Thymus (tissue), 11 donors: ENCODE measurements around the gene MCMBP. TPM values are rescaled to one million over a fixed set of nuclear protein-coding genes. Genes with fewer than 3 reads are reported as not detected.
"Not testable (repeated sequence)": the region's sequence is repeated elsewhere in the genome, so short reads cannot be mapped to it uniquely, and the experiment has no call there.

Source experiments
- DNase-seq, 9 donors: peaks; one replicate each; pipeline ENCODE4 v3.0.0-alpha.2; 2013; ENCODE audit warnings: low spot score in 9 of 9, low read depth in 6 of 9, missing footprints in 1 of 9
- H3K27ac ChIP-seq, 2 donors: one replicate each; pipeline ENCODE4 v1.5.1; 2013; ENCODE audit warnings: control low read depth in 1 of 2, low read depth in 1 of 2, low read length in 1 of 2, mild to moderate bottlenecking in 1 of 2, moderate library complexity in 1 of 2
- H3K27me3 ChIP-seq, 2 donors: one replicate each; pipeline ENCODE4 v1.5.1; 2013; ENCODE audit warnings: low read length in 1 of 2; ENCODE audit not compliant: control insufficient read depth in 2 of 2, insufficient read depth in 1 of 2
- H3K36me3 ChIP-seq, 2 donors: one replicate each; pipeline ENCODE4 v1.5.1; 2013; ENCODE audit warnings: low read length in 1 of 2, mild to moderate bottlenecking in 1 of 2, moderate library complexity in 1 of 2; ENCODE audit not compliant: control insufficient read depth in 2 of 2, insufficient read depth in 2 of 2
- H3K4me1 ChIP-seq, 2 donors: one replicate each; pipeline ENCODE4 v1.5.1; 2013; ENCODE audit warnings: low read length in 2 of 2; ENCODE audit not compliant: control insufficient read depth in 2 of 2, insufficient read depth in 2 of 2
- H3K4me3 ChIP-seq, 2 donors: one replicate each; pipeline ENCODE4 v1.5.1; 2013; ENCODE audit warnings: low read length in 2 of 2, control low read depth in 1 of 2, mild to moderate bottlenecking in 1 of 2
- H3K9me3 ChIP-seq, 2 donors: one replicate each; pipeline ENCODE4 v1.5.1; 2013; ENCODE audit warnings: low read length in 1 of 2, mild to moderate bottlenecking in 1 of 2; ENCODE audit not compliant: control insufficient read depth in 2 of 2, insufficient read depth in 1 of 2
- WGBS: extraction: QIAGEN DNeasy Blood & Tissue Kit; methylation state at CpG from one replicate; pipeline ENCODE4 v1.1.7; 2013; 5-methylcytosine and 5-hydroxymethylcytosine counted together
- polyA plus RNA-seq: library from polyadenylated mRNA; stranded (reverse); fragments of 200-250 nt; gene quantifications from one replicate; pipeline ENCODE4 v1.2.3, GENCODE V29; 2013
- total RNA-seq: library from RNA; stranded (reverse); fragments of 120-200 nt; gene quantifications from one replicate; pipeline ENCODE4 v1.2.4, GENCODE V29; 2013
- donor health status: healthy.

MCMBP gene
- total and polyA plus RNA-seq, 2 donors: 30.3 to 53.2 TPM

DNA sequence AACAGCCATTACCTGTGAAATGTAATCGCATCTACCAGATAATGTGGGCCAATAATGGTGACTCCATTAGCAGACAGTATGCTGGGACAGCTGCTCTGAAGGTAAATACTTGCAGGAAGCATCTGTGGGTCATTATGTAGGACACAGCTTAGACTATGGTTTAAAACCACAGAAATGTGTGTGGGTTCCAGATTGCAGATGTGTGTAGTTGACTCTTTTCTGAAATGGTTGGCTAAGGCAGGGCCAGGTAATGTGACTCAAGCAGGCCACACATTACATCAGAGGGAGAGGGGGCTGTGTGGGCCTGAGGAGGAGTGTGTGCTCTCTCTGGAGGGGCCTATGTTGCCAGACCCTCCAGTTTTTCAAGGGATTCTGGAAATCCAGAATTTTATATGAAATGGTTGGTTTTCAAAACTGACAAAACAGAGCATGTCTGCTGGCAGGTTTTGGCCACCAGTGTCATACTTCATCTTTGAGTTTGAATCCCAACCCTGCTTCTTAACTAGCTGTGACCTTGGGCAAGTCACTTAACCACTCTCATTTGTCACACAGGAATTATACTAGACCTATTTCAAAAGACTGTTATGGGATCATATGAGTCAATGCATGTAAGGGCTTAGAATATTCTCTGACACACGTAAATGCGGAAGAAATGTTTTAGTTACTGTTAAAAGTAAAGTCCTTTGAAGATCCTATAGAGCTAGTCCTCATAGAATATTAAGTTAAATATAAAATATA is 64.5 kb downstream of the MCMBP start:
- H3K27ac ChIP-seq: no peak overlapping the region
- H3K4me1 ChIP-seq: no peaks in the 10 kb centered on the region
- peak in 1 of 9 donors; percentile 22 for DNase-seq
- H3K9me3 ChIP-seq: no peaks in the 10 kb centered on the region
- WGBS: 75% methylated on average over 3 of the region's 3 CpGs
- no peak overlapping the region for H3K4me3 ChIP-seq
- no peaks in the 10 kb centered on the region for H3K27me3 ChIP-seq
- H3K36me3 ChIP-seq: peaks cover 3% of the 10 kb centered on the region in 2 donors

DNA sequence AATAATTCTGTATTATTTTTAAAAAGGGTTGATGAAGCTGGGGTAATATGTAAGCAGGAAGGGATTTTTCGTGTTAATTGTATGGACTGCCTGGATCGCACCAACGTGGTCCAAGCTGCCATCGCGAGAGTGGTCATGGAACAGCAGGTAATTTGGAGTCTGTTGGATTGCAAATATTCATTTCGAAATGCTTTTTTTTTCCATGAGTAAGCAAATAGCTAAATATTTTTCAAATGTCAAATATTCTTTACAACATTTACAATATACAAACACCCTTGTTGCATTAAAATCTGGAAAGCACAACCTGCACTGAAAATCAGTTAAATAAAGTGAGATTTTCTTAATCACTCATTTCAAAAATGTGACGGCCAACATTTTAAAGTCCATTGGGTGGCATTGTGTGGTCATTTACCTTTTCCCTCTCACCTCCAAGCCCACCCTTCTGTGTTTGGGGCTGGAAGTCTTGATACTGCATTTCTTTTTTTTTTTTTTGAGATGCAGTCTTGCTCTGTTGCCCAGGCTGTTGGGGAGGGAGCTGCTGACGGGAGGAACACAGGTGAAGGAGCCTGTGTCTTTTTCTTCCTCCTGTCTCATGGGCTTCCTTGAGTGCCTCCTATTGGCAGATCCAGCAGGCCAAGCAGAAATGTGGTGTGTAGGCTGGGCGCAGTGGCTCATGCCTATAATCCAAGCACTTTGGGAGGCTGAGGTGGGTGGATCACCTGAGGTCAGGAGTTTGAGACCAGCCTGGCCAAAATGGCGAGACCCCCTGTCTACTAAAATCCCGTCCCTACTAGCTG is 66.1 kb downstream of the MCMBP start:
- WGBS: 99% methylated on average over 11 of the region's 11 CpGs

DNA sequence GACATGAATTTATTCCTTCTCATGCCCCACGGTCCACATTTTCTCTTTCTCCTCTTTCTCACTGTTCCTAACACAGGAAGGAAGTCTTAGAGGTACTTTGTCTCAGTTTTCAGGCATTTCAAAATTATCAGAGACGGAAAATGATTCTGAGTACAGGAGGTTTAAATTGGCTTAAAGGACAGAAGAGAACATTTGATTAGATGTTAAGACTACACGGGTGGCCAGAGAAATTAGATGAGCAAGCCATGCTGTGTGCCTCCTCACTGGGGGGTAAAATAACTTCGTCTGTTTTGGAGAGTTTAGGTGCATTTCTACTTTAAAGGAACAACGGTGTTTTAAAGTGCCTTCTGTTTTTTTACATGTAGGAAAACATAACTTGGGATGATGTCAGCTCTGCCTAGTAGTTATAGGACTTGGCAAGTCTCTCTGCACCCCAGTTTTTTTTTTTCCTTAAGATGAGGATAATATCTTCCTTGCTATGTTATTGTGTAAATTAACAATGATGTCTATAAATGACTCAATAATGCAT is 66.9 kb downstream of the MCMBP start:
- no peaks in the 10 kb centered on the region for H3K27me3 ChIP-seq
- no peaks in the 10 kb centered on the region for H3K9me3 ChIP-seq
- no peak overlapping the region for H3K4me3 ChIP-seq
- no peaks in the 10 kb centered on the region for H3K4me1 ChIP-seq
- peaks cover 3% of the 10 kb centered on the region in 2 donors for H3K36me3 ChIP-seq
- H3K27ac ChIP-seq: no peak overlapping the region
- no peak for DNase-seq
- WGBS: 79% methylated on average over 5 of the region's 5 CpGs

More for the DNA sequence above, 66.1 kb downstream of the MCMBP start:
- Histone ChIP-seq H3K27ac (no peak overlapping the region), H3K4me3 (no peak overlapping the region), H3K36me3 (peaks cover 3% of the 10 kb centered on the region in 2 donors), H3K9me3 (no peaks in the 10 kb centered on the region), H3K4me1 (no peaks in the 10 kb centered on the region), H3K27me3 (no peaks in the 10 kb centered on the region)
- DNase-seq: no peak

DNA sequence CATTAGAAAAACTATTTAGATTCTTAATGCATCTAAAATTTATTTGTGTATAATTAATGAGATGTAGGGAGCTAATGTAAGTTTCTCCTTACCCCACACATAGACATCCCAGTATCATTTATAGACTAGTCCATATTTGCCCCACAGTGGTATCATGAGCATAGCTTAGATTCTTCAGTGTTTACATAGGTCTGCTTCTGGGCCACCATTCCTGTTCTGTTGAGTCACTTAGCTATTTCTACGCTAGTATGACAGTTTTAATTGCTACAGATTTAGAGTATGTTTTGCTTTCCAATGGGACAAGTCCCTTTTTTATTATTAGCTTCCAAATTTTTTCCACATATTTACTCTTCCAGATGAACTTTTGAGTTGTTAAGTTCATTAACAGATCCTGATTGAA is 69.4 kb downstream of the MCMBP start:
- H3K27me3 ChIP-seq: no peaks in the 10 kb centered on the region
- no peak for DNase-seq
- no peak overlapping the region for H3K4me3 ChIP-seq
- no peak overlapping the region for H3K27ac ChIP-seq
- peaks cover 3% of the 10 kb centered on the region in 2 donors for H3K36me3 ChIP-seq
- 97% methylated on average over 1 of the region's 1 CpG for WGBS
- no peaks in the 10 kb centered on the region for H3K4me1 ChIP-seq
- no peaks in the 10 kb centered on the region for H3K9me3 ChIP-seq

DNA sequence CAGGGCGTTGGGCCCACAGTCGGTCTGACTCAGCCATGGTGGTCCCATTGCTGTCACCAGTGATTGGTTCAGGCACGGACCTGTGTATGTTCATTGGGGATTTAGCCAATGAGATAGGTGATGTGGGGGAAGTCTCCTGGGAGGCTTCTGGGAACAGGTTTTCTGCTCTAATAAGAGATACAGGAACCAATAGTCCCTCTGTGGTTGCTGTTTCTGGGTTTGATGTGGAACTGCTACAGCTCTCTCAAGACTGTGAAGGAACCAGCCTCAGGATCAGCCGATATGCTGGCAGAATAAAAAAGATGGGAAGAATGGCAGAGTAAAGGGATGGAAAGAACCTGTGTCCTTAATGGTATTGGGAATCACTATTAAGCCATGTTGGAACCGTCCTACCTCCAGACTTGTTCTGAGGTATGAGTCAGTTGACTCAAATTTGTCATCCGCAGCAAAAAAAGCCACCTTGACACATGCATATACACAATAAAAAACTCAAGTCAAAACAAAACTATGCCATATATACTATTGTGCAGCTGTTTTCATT is 70.6 kb downstream of the MCMBP start:
- no peak overlapping the region for H3K27ac ChIP-seq
- H3K9me3 ChIP-seq: no peaks in the 10 kb centered on the region
- no peaks in the 10 kb centered on the region for H3K27me3 ChIP-seq
- H3K36me3 ChIP-seq: peaks cover 3% of the 10 kb centered on the region in 2 donors
- no peak overlapping the region for H3K4me3 ChIP-seq
- H3K4me1 ChIP-seq: no peaks in the 10 kb centered on the region
- WGBS: 96% methylated on average over 6 of the region's 6 CpGs
- no peak for DNase-seq

DNA sequence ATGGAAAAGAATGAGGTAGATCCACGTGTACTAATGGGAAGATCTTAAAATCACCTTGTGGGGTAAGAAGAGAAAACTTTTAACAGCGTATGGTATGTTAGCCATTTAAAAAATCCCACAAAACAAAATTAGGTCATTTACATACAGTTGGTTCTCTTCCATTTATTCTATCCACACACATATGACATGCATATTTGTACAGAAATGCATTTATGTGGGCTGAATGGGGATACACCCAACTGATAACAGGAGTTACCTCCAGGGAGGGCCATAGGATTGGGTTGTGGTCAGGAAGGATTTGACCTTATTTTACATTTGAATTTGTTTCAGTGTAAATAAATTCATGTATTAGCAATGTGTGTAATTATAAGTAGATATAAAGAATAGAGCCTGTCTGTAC is 71.5 kb downstream of the MCMBP start:
- Histone ChIP-seq H3K9me3 (no peaks in the 10 kb centered on the region), H3K4me1 (no peaks in the 10 kb centered on the region), H3K36me3 (peaks cover 3% of the 10 kb centered on the region in 2 donors), H3K27me3 (no peaks in the 10 kb centered on the region), H3K4me3 (no peak overlapping the region), H3K27ac (no peak overlapping the region)
- WGBS: 98% methylated on average over 2 of the region's 2 CpGs
- no peak for DNase-seq

DNA sequence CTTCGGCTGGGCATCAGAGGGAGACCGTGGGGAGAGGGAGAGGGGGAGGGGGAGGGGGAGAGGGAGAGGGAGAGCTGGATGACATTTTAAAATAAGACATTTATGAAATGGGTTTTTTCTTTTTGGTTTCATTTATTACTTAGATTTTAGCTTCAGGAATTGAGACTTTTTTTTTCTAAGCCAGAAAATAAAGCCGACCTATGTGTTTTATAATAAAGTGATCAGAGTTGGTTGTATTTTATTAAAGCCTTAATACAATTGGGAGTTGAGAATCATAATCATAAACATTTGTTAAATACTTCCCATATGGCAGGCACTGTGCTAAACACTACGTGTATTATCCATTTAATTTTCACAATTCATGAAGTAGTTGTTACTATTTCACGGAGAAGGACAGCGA is 76.6 kb downstream of the MCMBP start:
- no peak overlapping the region for H3K4me3 ChIP-seq

DNA sequence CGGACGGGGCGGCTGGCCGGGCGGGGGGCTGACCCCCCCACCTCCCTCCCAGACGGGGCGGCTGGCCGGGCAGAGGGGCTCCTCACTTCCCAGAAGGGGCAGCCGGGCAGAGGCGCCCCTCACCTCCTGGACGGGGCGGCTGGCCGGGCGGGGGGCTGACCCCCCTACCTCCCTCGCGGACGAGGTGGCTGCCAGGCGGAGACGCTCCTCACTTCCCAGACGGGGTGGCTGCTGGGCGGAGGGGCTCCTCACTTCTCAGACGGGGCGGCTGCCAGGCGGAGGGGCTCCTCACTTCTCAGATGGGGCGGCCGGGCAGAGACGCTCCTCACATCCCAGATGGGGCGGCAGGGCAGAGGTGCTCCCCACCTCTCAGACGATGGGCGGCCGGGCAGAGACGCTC is 77.5 kb downstream of the MCMBP start:
- DNase-seq, H3K9me3 ChIP-seq: not testable (repeated sequence)

More for the DNA sequence above, 76.6 kb downstream of the MCMBP start:
- no peak overlapping the region for H3K27ac ChIP-seq
- H3K9me3 ChIP-seq: no peaks in the 10 kb centered on the region
- H3K4me1 ChIP-seq: no peaks in the 10 kb centered on the region
- no peaks in the 10 kb centered on the region for H3K27me3 ChIP-seq
- WGBS: 95% methylated on average over 6 of the region's 6 CpGs
- DNase-seq: no peak
- no peaks in the 10 kb centered on the region for H3K36me3 ChIP-seq

More for the DNA sequence above, 77.5 kb downstream of the MCMBP start:
- H3K27ac ChIP-seq, H3K4me3 ChIP-seq, H3K27me3 ChIP-seq, H3K36me3 ChIP-seq, H3K4me1 ChIP-seq: not testable (repeated sequence)
- WGBS: 98% methylated on average over 28 of the region's 32 CpGs
